K562 (cell line): Measurements from ENCODE around the gene SNPH. TPM values are rescaled to one million over a fixed set of nuclear protein-coding genes. Genes with fewer than 3 reads are reported as not detected.

ENCODE experiments used
- ARID1B ChIP-seq: fragments of 450-650 bp; IDR thresholded peaks from 2 replicates; pipeline ENCODE4 v1.6.1; 2016; ENCODE audit warnings: antibody characterized with exemption, mild to moderate bottlenecking, inconsistent platforms
- ATF1 ChIP-seq, 2 experiments: fragments of 450-650 bp in 1 of 2; IDR thresholded peaks; 2 replicates each; pipeline ENCODE4 v1.6.1; 2016; ENCODE audit warnings: missing compliant biosample characterization in 1 of 2, missing genetic modification characterization in 1 of 2
- CBFA2T3 ChIP-seq: fragments of 450-650 bp; IDR thresholded peaks from 2 replicates; pipeline ENCODE4 v1.6.1; 2017
- CBX3 ChIP-seq, 2 experiments: IDR thresholded peaks; 1 replicate in 1 of 2; 2 replicates in 1 of 2; pipeline ENCODE4 v1.6.1; 2012; ENCODE audit warnings: inconsistent platforms in 2 of 2, low read length in 2 of 2, borderline replicate concordance in 1 of 2, control low read depth in 1 of 2
- CSDE1 ChIP-seq, 2 experiments: fragments of 450-650 bp; IDR thresholded peaks; 2 replicates each; pipeline ENCODE4 v1.6.1; 2016; ENCODE audit warnings: mild to moderate bottlenecking in 1 of 2
- E4F1 ChIP-seq: fragments of 250-450 bp; sonication (Bioruptor Pico); IDR thresholded peaks from 2 replicates; pipeline ENCODE4 v1.5.0; 2021; ENCODE audit warnings: mild to moderate bottlenecking, borderline replicate concordance
- HDAC2 ChIP-seq: fragments of 450-650 bp; IDR thresholded peaks from 2 replicates; pipeline ENCODE4 v1.6.1; 2016; ENCODE audit warnings: mild to moderate bottlenecking
- KAT2B ChIP-seq: IDR thresholded peaks from one replicate; pipeline ENCODE4 v1.6.1; 2012; ENCODE audit warnings: low read depth, mild to moderate bottlenecking, control low read depth, inconsistent platforms, low read length, moderate library complexity
- NFXL1 ChIP-seq: fragments of 450-650 bp; formaldehyde crosslinking; IDR thresholded peaks from 2 replicates; pipeline ENCODE4 v1.4.0; 2021; ENCODE audit warnings: mild to moderate bottlenecking
- PYGO2 ChIP-seq: fragments of 450-650 bp; IDR thresholded peaks from 2 replicates; pipeline ENCODE4 v1.6.1; 2016; ENCODE audit warnings: mild to moderate bottlenecking, missing genetic modification characterization, moderate library complexity, missing compliant biosample characterization
- SMARCA5 ChIP-seq: fragments of 450-650 bp; IDR thresholded peaks from 2 replicates; pipeline ENCODE4 v1.6.1; 2016
- SPI1 ChIP-seq: IDR thresholded peaks from 2 replicates; pipeline ENCODE4 v1.6.1; 2011; ENCODE audit warnings: low read depth, low read length, control low read depth, borderline replicate concordance
- SREBF2 ChIP-seq: sonication (generic); formaldehyde crosslinking; IDR thresholded peaks from 2 replicates; pipeline ENCODE4 v1.4.0; 2020; ENCODE audit warnings: mild to moderate bottlenecking, missing genetic modification reagents
- STAG1 ChIP-seq: sonication (generic); formaldehyde crosslinking; IDR thresholded peaks from 2 replicates; pipeline ENCODE4 v1.5.0; 2020; ENCODE audit warnings: missing genetic modification reagents, borderline replicate concordance
- TAF1 ChIP-seq: IDR thresholded peaks from 2 replicates; pipeline ENCODE4 v1.6.1; 2011; ENCODE audit warnings: mild to moderate bottlenecking, low read length, moderate library complexity; ENCODE audit not compliant: insufficient read depth, control insufficient read depth, severe bottlenecking; ENCODE audit errors: extremely low read depth
- TAL1 ChIP-seq: fragments of 450-650 bp; IDR thresholded peaks from 2 replicates; pipeline ENCODE4 v1.6.1; 2016; ENCODE audit warnings: mild to moderate bottlenecking
- THAP12 ChIP-seq: fragments of 250-450 bp; sonication (Bioruptor Pico); IDR thresholded peaks from 2 replicates; pipeline ENCODE4 v1.9.0; 2021; ENCODE audit warnings: mild to moderate bottlenecking, inconsistent platforms
- ZNF232 ChIP-seq: sonication (generic); formaldehyde crosslinking; IDR thresholded peaks from 2 replicates; pipeline ENCODE4 v1.8.0; 2022; ENCODE audit warnings: mild to moderate bottlenecking, missing genetic modification reagents
- ZNF3 ChIP-seq: fragments of 250-450 bp; sonication (Bioruptor Pico); IDR thresholded peaks from 2 replicates; pipeline ENCODE4 v1.5.0; 2021; ENCODE audit warnings: mild to moderate bottlenecking, moderate library complexity
- ZNF75A ChIP-seq: fragments of 450-650 bp; formaldehyde crosslinking; IDR thresholded peaks from 2 replicates; pipeline ENCODE4 v1.4.0; 2020; ENCODE audit warnings: mild to moderate bottlenecking
- ZZZ3 ChIP-seq: fragments of 450-650 bp; IDR thresholded peaks from 2 replicates; pipeline ENCODE4 v1.6.1; 2016; ENCODE audit warnings: antibody characterized with exemption, mild to moderate bottlenecking, moderate library complexity
- polyA plus RNA-seq, 8 experiments: library from polyadenylated mRNA; depleted of rRNA in 4 of 8; stranded (reverse) in 5 of 8; unstranded in 3 of 8; fragments of >200 nt; fragmentation: Nextera tagmentation in 2 of 8; fragmentation: Illumina TruSeq in 1 of 8; extraction: Ambion mirVana in 2 of 8; extraction: Trizol in 1 of 8; gene quantifications; 2 replicates each; pipeline versions ENCODE4 v1.2.1 to v1.2.3, GENCODE V29; 2011 to 2014; ENCODE audit warnings: inconsistent platforms in 1 of 8, missing spikeins in 1 of 8
- total RNA-seq, 7 experiments: library from RNA; depleted of rRNA in 6 of 7; stranded (reverse); fragments of >200 nt in 6 of 7; fragmentation: Illumina TruSeq in 2 of 7; extraction: Trizol in 2 of 7; gene quantifications; 2 replicates each; pipeline versions ENCODE4 v1.2.1 to v1.2.3, GENCODE V29; 2011 to 2021; ENCODE audit warnings: low replicate concordance in 1 of 7
- TF ChIP-seq, protein P1 (sequence below): fragments of 450-650 bp; IDR thresholded peaks from 2 replicates; pipeline ENCODE4 v1.7.1; 2018; ENCODE audit warnings: mild to moderate bottlenecking, low read depth; ENCODE audit not compliant: partially characterized antibody

Gene SNPH
- total and polyA plus RNA-seq, 9 of the 15 experiments (the other 6 are each of a cell fraction or from before 2014, with no cell fraction given), result 0.03 to 4.2 (median 1.4) TPM

DNA sequence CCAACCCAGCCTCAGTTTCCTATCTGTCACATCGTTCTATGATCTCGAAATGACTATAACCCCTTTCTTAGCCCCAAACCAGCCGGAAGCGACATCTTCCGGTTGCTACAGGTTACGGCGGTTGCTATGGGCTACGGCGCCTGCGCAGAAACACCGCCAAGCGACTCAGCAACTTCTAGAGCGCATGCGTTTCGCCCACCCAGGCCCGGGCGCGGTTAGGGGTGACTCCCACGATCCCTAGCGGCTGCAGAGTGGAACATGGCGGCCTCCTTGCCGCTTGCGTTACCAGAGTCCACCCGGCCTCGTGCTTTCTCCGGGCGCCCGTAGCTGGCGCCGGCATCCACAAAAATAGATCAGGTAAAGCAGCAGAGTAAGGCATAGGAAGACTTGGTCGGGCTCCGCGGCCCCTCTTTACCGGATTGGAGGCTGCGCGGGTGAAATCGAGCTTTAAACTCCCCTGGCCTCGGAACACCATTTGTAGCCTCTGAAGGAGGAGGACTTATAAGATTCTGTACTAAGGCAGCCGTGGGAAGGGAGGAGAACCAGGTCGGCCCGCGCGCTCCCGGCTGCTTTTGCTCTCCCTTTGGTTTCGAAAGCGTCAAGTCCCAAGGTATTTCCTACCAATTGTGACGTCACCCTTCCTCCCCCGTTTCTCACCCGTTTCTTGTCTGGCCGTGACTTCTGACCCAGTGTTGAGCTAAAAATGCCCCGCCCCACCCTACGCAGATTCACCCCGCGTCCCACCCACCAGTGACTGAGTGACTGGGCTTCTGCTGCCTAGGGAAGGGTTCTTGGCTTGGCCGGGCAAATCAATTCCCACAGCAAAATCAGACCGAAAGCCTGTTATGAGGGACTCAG is 59.3 kb downstream of the SNPH start (continued):
- TF ChIP-seq STAG1 (CRISPR knock-in tag) (no peak), NFXL1 (CRISPR knock-in tag) (no peak), KAT2B (no peak), ZNF75A (CRISPR knock-in tag) (no peak; the same call in 1 of the 2 replicates), HDAC2 (peak; percentile 23; the same call in 1 of the 2 replicates), ARID1B (no peak), TAF1 (peak; percentile 83), ATF1 (CRISPR knock-in tag; IDR thresholded peaks at IDR 0.05) (peak; percentile 60), ATF1 (tag; IDR thresholded peaks at IDR 0.05) (peak; percentile 96), ZZZ3 (no peak), ZNF3 (no peak), PYGO2 (no peak), SMARCA5 (no peak), CBX3 (IDR thresholded peaks at IDR 0.05; ENCODE audit: borderline replicate concordance in 1 of 2, low read length in 2 of 2) (no peak), E4F1 (CRISPR knock-in tag) (no peak), CBFA2T3 (no peak), THAP12 (no peak), SPI1 (no peak), SREBF2 (CRISPR knock-in tag) (no peak), TAL1 (no peak), CSDE1 (IDR thresholded peaks at IDR 0.05) (peak in 1 of 2 experiments; percentile 100; a peak in 2 of 4 replicates), ZNF232 (peak; percentile 68; the same call in 1 of the 2 replicates)
- TF ChIP-seq, protein P1, sequence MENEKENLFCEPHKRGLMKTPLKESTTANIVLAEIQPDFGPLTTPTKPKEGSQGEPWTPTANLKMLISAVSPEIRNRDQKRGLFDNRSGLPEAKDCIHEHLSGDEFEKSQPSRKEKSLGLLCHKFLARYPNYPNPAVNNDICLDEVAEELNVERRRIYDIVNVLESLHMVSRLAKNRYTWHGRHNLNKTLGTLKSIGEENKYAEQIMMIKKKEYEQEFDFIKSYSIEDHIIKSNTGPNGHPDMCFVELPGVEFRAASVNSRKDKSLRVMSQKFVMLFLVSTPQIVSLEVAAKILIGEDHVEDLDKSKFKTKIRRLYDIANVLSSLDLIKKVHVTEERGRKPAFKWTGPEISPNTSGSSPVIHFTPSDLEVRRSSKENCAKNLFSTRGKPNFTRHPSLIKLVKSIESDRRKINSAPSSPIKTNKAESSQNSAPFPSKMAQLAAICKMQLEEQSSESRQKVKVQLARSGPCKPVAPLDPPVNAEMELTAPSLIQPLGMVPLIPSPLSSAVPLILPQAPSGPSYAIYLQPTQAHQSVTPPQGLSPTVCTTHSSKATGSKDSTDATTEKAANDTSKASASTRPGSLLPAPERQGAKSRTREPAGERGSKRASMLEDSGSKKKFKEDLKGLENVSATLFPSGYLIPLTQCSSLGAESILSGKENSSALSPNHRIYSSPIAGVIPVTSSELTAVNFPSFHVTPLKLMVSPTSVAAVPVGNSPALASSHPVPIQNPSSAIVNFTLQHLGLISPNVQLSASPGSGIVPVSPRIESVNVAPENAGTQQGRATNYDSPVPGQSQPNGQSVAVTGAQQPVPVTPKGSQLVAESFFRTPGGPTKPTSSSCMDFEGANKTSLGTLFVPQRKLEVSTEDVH, result peak; percentile 26
